22Rv1 (cell line): ENCODE results near the gene TFPI.

ENCODE experiments used
- H3K27ac ChIP-seq: fragments of 450-650 bp; 2 replicates; pipeline ENCODE4 v1.5.1; 2017
- CTCF ChIP-seq: fragments of 450-650 bp; IDR thresholded peaks from 2 replicates; pipeline ENCODE4 v1.5.1; 2017; ENCODE audit warnings: mild to moderate bottlenecking
- ZFX ChIP-seq: fragments of 450-650 bp; IDR thresholded peaks from 2 replicates; pipeline ENCODE4 v1.6.1; 2017; ENCODE audit warnings: antibody characterized with exemption, borderline replicate concordance

TFPI gene

DNA sequence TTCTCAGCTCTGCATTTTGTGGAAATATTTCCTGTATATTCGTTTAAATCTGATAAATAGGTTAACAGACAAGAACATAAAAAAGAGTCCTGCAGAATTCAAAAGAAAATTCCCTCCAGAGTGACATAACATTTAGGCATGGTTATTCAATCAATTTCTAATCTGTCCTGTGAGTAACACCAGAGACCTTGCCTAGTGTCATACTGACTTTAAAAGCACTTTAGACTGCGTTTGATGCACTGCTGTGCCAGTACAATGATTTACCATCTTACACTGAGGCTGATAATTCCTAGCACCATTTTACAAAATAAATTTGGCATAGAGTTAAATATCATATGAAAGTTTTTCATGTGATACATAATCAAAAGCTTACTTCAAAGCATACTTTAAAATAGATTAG lies 70.7 kb downstream of the TFPI start:
- TF ChIP-seq CTCF (no peak), ZFX (no peak)
- no peak overlapping the region for H3K27ac ChIP-seq

GRCh38 chr2:187482796-187483195 lies 71.4 kb downstream of the TFPI start:
- no peak overlapping the region for H3K27ac ChIP-seq

DNA sequence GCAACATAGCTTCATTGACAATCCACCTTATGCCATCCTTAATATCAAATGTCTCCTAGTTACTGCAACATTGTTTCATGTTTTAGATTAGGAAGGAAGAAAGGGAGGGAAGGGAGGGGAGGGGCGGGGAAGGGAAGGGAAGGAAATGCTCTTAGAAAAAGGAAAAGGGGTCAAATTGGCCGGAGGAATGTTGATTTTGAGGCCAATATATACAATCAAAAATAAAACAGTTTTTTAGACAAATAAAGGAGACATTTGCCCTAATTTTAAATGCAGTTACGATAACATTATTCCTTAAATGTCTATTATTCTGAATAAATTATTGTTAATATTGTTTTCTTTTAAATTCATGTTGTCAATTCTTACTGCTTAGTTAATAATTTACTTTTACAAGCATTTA lies 72.7 kb downstream of the TFPI start:
- H3K27ac ChIP-seq: no peak overlapping the region
- TF ChIP-seq ZFX (no peak), CTCF (no peak)

More at GRCh38 chr2:187482796-187483195, 71.4 kb downstream of the TFPI start:
- TF ChIP-seq CTCF (no peak), ZFX (no peak)

- no peak for TF ChIP-seq CTCF
- H3K27ac ChIP-seq: no peak overlapping the region
Measured at GRCh38 chr2:187478719-187479118, 75.5 kb downstream of the TFPI start.

DNA sequence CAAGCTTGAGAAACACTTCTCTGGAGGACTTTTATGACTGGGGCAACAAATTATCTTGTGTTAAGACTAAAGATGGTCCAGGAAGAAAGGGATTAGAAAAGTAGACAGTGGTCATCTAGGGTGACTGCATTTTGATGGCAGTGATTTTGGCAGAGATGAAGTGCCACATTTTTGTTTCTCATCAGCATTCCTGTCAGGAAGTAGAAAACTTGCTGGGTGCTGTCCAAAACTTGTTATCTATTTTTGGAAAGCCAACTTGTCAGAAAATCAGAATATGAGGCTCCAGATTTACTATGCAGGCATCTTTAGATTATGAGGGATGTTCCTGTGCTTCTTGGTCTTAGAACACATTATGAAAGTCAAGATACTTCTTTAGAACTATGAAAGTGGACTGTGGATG lies 77.2 kb downstream of the TFPI start:
- no peak overlapping the region for H3K27ac ChIP-seq
- TF ChIP-seq ZFX (no peak), CTCF (no peak)

- TF ChIP-seq ZFX (no peak), CTCF (no peak)
- H3K27ac ChIP-seq: no peak overlapping the region
Measured at GRCh38 chr2:187475499-187476248, 78.6 kb downstream of the TFPI start.

GRCh38 chr2:187470698-187471097 lies 83.5 kb downstream of the TFPI start:
- TF ChIP-seq CTCF (no peak), ZFX (no peak)

More at GRCh38 chr2:187470698-187471097, 83.5 kb downstream of the TFPI start:
- H3K27ac ChIP-seq: no peak overlapping the region
